Measurements from ENCODE around the gene BTG4. TPM values are rescaled to one million over a fixed set of nuclear protein-coding genes. Genes with fewer than 3 reads are reported as not detected.
A peak's percentile ranks its signal among the peaks of the same experiment; 100 is the strongest.

BTG4 gene
- total RNA-seq, 1 experiment from 2014 or later = not detected

- TF ChIP-seq, protein P1, sequence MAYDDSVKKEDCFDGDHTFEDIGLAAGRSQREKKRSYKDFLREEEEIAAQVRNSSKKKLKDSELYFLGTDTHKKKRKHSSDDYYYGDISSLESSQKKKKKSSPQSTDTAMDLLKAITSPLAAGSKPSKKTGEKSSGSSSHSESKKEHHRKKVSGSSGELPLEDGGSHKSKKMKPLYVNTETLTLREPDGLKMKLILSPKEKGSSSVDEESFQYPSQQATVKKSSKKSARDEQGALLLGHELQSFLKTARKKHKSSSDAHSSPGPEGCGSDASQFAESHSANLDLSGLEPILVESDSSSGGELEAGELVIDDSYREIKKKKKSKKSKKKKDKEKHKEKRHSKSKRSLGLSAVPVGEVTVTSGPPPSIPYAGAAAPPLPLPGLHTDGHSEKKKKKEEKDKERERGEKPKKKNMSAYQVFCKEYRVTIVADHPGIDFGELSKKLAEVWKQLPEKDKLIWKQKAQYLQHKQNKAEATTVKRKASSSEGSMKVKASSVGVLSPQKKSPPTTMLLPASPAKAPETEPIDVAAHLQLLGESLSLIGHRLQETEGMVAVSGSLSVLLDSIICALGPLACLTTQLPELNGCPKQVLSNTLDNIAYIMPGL (CRISPR knock-in tag; IDR thresholded peaks at IDR 0.05) = no peak
- no peak for TF ChIP-seq ATF2 (CRISPR knock-in tag; IDR thresholded peaks at IDR 0.05; ENCODE audit: borderline replicate concordance, low read depth)
These were observed 30.6 kb upstream of the BTG4 start (continued) for GRCh38 chr11:111542606-111543275.

DNA sequence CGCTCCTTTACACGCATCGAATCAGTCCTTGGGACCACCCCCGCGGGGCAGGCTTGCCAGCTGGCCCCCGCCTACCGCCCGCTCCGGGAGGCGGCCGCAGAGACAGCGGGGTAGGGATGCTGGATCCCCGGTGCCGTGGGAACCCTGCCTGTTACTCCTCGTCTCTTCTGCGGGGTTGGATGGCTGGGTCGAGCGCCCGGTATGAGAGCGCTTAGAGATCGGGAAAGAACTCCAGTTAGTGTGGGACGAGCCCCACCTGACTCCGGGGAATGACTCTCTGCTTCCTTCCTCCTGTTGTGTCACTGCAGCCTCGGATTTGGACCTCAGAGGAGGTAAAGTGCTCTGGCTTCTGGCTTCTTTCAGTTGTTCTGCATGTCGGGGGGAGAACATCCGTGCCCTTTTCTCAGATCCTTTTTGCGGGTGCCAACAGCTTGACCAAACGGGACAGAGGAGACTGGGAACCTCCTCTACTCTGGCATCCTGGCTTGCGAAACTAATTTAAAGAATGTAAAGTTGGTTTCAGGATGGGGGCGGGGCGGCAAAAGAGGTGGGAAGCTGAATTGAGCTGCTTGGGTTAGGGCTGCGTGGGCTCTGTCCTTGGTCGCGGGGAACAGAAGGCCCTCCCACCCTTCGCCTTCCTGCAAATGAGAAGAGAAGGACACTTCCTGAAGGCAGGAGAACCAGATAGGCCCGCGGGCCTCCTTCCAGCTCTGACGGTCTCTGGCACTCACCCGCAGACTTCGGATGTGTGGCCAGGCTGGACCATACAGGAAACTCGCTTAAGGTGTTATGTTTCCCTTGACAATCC lies 29.3 kb upstream of the BTG4 start:
- TF ChIP-seq CREM (CRISPR knock-in tag; IDR thresholded peaks at IDR 0.05) (no peak), PRDM15 (CRISPR knock-in tag; IDR thresholded peaks at IDR 0.05) (0 out of 2 replicates have a peak, but pooled peaks have one; percentile 2), TEAD4 (CRISPR knock-in tag; IDR thresholded peaks at IDR 0.05) (no peak), ZNF423 (CRISPR knock-in tag; IDR thresholded peaks at IDR 0.05) (0 out of 2 replicates have a peak, but pooled peaks have one; percentile 15), ZNF532 (CRISPR knock-in tag; IDR thresholded peaks at IDR 0.05; ENCODE audit: borderline replicate concordance) (no peak), SP1 (CRISPR knock-in tag; conservative IDR thresholded peaks at IDR 0.05) (0 out of 2 replicates have a peak, but pooled peaks have one; percentile 15), GRHL2 (CRISPR knock-in tag; IDR thresholded peaks at IDR 0.05; ENCODE audit: insufficient replicate concordance, severe bottlenecking) (no peak), FOXJ3 (CRISPR knock-in tag; IDR thresholded peaks at IDR 0.05; ENCODE audit: borderline replicate concordance) (no peak)
- TF ChIP-seq, protein P1 (CRISPR knock-in tag; IDR thresholded peaks at IDR 0.05) = peak; percentile 33; the same call in 1 of the 2 replicates
- TF ChIP-seq, protein P2, sequence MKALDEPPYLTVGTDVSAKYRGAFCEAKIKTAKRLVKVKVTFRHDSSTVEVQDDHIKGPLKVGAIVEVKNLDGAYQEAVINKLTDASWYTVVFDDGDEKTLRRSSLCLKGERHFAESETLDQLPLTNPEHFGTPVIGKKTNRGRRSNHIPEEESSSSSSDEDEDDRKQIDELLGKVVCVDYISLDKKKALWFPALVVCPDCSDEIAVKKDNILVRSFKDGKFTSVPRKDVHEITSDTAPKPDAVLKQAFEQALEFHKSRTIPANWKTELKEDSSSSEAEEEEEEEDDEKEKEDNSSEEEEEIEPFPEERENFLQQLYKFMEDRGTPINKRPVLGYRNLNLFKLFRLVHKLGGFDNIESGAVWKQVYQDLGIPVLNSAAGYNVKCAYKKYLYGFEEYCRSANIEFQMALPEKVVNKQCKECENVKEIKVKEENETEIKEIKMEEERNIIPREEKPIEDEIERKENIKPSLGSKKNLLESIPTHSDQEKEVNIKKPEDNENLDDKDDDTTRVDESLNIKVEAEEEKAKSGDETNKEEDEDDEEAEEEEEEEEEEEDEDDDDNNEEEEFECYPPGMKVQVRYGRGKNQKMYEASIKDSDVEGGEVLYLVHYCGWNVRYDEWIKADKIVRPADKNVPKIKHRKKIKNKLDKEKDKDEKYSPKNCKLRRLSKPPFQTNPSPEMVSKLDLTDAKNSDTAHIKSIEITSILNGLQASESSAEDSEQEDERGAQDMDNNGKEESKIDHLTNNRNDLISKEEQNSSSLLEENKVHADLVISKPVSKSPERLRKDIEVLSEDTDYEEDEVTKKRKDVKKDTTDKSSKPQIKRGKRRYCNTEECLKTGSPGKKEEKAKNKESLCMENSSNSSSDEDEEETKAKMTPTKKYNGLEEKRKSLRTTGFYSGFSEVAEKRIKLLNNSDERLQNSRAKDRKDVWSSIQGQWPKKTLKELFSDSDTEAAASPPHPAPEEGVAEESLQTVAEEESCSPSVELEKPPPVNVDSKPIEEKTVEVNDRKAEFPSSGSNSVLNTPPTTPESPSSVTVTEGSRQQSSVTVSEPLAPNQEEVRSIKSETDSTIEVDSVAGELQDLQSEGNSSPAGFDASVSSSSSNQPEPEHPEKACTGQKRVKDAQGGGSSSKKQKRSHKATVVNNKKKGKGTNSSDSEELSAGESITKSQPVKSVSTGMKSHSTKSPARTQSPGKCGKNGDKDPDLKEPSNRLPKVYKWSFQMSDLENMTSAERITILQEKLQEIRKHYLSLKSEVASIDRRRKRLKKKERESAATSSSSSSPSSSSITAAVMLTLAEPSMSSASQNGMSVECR (CRISPR knock-in tag; IDR thresholded peaks at IDR 0.05; ENCODE audit: borderline replicate concordance) = peak; percentile 47; the same call in 1 of the 2 replicates
- no peaks in the 10 kb centered on the region for H3K36me3 Mint-ChIP-seq
- peaks cover 3% of the 10 kb centered on the region; the same call in 1 of the 2 replicates for H3K9me3 Mint-ChIP-seq
- peak; percentile 59 for DNase-seq (ENCODE audit: low spot score)
- peaks cover 72% of the 10 kb centered on the region for H3K27me3 Mint-ChIP-seq (ENCODE audit: low read depth)
- POLR2A ChIA-PET = interaction anchor here (0.6 to 1.0 kb wide), 2 partner anchors 29 kb away, joined by 3 read pairs; partner anchors contain the start of gene BTG4
- no peak overlapping the region; the same call in 1 of the 2 replicates for H3K27ac Mint-ChIP-seq
- peak overlapping the region; percentile 81 for H3K4me3 Mint-ChIP-seq
- peak; percentile 63 for ATAC-seq
- CTCF ChIA-PET = interaction anchor here (0.6 to 1.7 kb wide), 5 partner anchors 27 to 385 kb away, joined by 3 to 8 read pairs (median 4); partner anchors contain the start of genes BTG4 and HOATZ
- H3K4me1 Mint-ChIP-seq = peaks cover 30% of the 10 kb centered on the region
